Calu3 (cell line): ENCODE measurements around the gene FAM193B. TPM values are rescaled to one million over a fixed set of nuclear protein-coding genes. Genes with fewer than 3 reads are reported as not detected.
A peak's percentile ranks its signal among the peaks of the same experiment; 100 is the strongest.

ENCODE experiments used
- BruUV-seq: library from RNA; stranded (reverse); fragments of 400-500 nt; replicated peaks from 2 replicates; lab custom pipeline; 2021; lab: Mats Ljungman, UMichigan
- CTCF ChIA-PET: fragments of 300-600 bp; sonication (Branson Sonifier 250); formaldehyde crosslinking; loops from one replicate; lab custom pipeline; 2022; ENCODE audit warnings: antibody characterized with exemption; lab: Charles Lee
- DNase-seq: peaks from one replicate; pipeline ENCODE4 v3.0.0; 2022
- H3K27ac Mint-ChIP-seq: one replicate; pipeline ENCODE4 v1.8.0; 2022; ENCODE audit warnings: mixed read lengths; ENCODE audit not compliant: unreplicated experiment
- H3K27me3 Mint-ChIP-seq: one replicate; pipeline ENCODE4 v1.8.0; 2022; ENCODE audit warnings: mixed read lengths; ENCODE audit not compliant: unreplicated experiment
- H3K36me3 Mint-ChIP-seq: one replicate; pipeline ENCODE4 v1.8.0; 2022; ENCODE audit warnings: mild to moderate bottlenecking, moderate library complexity, mixed read lengths; ENCODE audit not compliant: insufficient read depth, unreplicated experiment
- H3K4me1 Mint-ChIP-seq: one replicate; pipeline ENCODE4 v1.8.0; 2022; ENCODE audit warnings: mild to moderate bottlenecking, low read depth, mixed read lengths; ENCODE audit not compliant: unreplicated experiment
- H3K4me3 Mint-ChIP-seq: one replicate; pipeline ENCODE4 v1.8.0; 2022; ENCODE audit warnings: mild to moderate bottlenecking, low read depth, moderate library complexity, mixed read lengths; ENCODE audit not compliant: unreplicated experiment
- H3K9me3 Mint-ChIP-seq: one replicate; pipeline ENCODE4 v1.8.0; 2022; ENCODE audit warnings: low read depth, mixed read lengths; ENCODE audit not compliant: unreplicated experiment
- CTCF ChIP-seq: fragments of 200-600 bp; IDR thresholded peaks from one replicate; pipeline ENCODE4 v1.8.0; 2022; ENCODE audit warnings: antibody characterized with exemption; ENCODE audit not compliant: unreplicated experiment
- intact Hi-C: fragments of 100-400 bp; cut with micrococcal nuclease; formaldehyde crosslinking; loops from one replicate; pipeline ENCODE4 v1.10.0; 2022; ENCODE audit not compliant: unreplicated experiment
- total RNA-seq: library from RNA; stranded (reverse); gene quantifications from 2 replicates; pipeline ENCODE4 v1.2.3, GENCODE V29; 2022

FAM193B gene
- total RNA-seq, 1 experiment from 2014 or later, result 97.0 TPM

DNA sequence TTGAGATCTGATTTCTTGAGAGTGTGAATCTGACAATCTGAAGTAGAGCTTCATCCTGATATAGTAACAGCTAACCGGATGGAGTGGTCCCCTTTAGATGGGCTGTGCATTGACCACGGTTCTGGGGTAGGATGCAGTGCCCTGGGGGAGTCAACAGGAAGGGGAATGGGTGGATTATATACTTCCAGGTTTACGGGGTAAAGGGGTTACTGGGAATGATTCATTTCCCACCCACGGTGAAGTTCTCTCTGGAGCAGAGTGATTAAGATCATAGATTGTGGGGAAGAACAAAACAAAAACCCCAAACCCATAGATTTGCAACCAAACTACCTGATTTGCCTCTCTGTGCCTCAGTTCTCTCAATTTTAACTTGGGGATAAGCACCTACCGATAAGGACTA is 44.1 kb upstream of the FAM193B start:
- no TSS peak for BruUV-seq
- intact Hi-C loops, result no loop called here
- TF ChIP-seq CTCF, result no peak
- H3K27ac Mint-ChIP-seq, result peak overlapping the region; percentile 60
- H3K4me3 Mint-ChIP-seq, result peak overlapping the region; percentile 88
- peaks cover 31% of the 10 kb centered on the region for H3K4me1 Mint-ChIP-seq
- peaks cover 62% of the 10 kb centered on the region for H3K36me3 Mint-ChIP-seq
- no peak for DNase-seq
- CTCF ChIA-PET, result no interaction called here
- no peaks in the 10 kb centered on the region for H3K27me3 Mint-ChIP-seq
- no peaks in the 10 kb centered on the region for H3K9me3 Mint-ChIP-seq

DNA sequence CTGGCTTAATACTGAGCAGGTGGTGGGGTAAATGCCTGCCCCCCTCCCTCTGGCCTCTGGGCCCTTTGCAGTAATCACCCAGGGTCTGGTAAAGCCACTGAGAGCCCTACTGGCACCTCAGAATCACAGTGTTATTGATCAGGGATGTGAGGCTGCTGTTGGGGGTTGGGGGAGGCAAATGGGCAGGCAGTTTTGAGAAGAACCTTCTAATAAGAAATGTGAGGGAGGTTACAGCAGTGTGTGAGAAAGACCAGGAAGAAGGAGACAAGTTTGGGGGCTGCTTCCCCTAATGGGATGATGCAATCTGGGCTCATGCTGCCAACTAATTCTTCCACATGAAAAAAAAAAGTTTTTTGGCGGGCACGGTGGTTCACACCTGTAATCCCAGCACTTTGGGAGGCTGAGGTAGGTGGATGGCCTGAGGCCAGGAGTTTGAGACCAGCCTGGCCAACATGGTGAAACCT is 42.4 kb upstream of the FAM193B start:
- intact Hi-C loops, result no loop called here
- H3K4me1 Mint-ChIP-seq, result peaks cover 25% of the 10 kb centered on the region
- peak overlapping the region; percentile 71 for H3K27ac Mint-ChIP-seq
- no peak overlapping the region for H3K4me3 Mint-ChIP-seq
- CTCF ChIA-PET, result interaction anchor here (0.7 kb wide), 1 partner anchor 1384 kb away, joined by 3 read pairs; no protein-coding TSS in a partner anchor
- H3K27me3 Mint-ChIP-seq, result no peaks in the 10 kb centered on the region
- DNase-seq, result no peak
- peaks cover 78% of the 10 kb centered on the region for H3K36me3 Mint-ChIP-seq
- H3K9me3 Mint-ChIP-seq, result no peaks in the 10 kb centered on the region
- TF ChIP-seq CTCF, result no peak
- BruUV-seq, result no TSS peak

DNA sequence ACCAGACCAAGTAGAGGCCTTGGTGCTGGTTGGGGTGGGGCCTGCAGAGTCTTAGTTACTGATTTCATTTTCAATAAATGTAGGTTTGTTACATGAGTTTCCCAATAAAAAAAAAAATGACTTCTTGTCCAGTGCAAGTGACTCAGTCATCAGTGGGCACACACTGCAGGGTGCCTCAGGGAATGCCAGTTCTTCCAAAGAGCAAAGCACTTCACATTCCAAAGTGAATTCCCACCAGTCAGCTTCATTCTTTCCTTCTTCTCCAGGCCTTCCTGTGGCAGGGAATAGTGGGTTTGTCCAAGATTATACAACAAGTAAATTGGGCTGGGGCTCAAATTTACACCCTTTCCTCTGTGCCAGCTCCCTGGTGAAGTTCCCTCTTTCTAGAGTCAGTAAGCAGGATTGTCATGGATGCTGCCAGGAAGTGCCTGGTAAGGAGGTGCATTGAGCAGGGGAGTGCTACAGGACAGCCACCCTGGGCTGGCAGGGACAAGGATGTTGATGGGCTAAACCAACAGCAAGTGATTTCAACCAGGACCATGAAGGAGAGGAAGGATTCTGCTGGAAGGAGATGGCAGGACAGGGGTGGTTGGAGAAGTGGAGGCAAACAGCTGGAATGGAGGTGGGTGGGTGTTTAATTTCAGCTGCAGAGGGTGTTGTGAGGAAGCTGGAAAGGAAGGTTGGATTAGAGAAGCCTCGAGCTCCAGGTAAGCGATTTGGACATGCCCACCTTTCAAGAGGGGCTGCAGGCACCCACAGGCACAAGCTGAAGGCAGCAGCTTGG is 41.8 kb upstream of the FAM193B start:
- Mint-ChIP-seq H3K4me3 (no peak overlapping the region), H3K27me3 (peaks cover 3% of the 10 kb centered on the region), H3K27ac (peak overlapping the region; percentile 71), H3K36me3 (peaks cover 84% of the 10 kb centered on the region), H3K9me3 (no peaks in the 10 kb centered on the region), H3K4me1 (peaks cover 30% of the 10 kb centered on the region)
- CTCF ChIA-PET, result interaction anchor here (0.7 kb wide), 1 partner anchor 35 kb away, joined by 5 read pairs; no protein-coding TSS in a partner anchor
- TF ChIP-seq CTCF, result no peak
- no TSS peak for BruUV-seq
- intact Hi-C loops, result no loop called here
- DNase-seq, result no peak

DNA sequence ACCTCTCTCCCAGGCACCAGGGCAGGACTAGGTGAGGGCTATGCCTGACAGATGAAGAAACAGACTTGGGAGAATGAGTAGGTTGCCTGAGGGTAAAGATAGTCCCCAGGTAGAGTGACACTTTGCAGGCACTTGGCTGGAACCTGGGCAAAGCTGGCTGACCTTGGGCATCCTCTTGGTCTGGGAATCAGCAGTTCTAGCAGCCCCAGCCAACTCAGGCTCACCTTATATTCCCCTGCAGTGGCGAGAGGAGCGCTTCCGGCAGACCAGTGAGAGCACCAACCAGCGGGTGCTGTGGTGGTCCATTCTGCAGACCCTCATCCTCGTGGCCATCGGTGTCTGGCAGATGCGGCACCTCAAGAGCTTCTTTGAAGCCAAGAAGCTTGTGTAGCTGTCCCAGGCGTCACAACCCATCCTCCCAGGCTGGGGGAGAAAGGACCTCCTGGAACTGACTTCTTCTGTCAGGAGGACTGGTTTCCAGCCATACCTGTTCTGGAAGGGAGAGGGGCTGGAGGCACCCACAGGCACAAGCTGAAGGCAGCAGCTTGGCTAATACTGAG is 40.7 kb upstream of the FAM193B start:
- Mint-ChIP-seq H3K36me3 (peaks cover 75% of the 10 kb centered on the region), H3K9me3 (no peaks in the 10 kb centered on the region), H3K4me3 (no peak overlapping the region), H3K27me3 (peaks cover 14% of the 10 kb centered on the region), H3K27ac (no peak overlapping the region), H3K4me1 (peaks cover 31% of the 10 kb centered on the region)
- intact Hi-C loops, result no loop called here
- no peak for DNase-seq
- BruUV-seq, result no TSS peak
- CTCF ChIA-PET, result no interaction called here
- TF ChIP-seq CTCF, result no peak
